ENCODE data around the gene SHISA7.

DNA sequence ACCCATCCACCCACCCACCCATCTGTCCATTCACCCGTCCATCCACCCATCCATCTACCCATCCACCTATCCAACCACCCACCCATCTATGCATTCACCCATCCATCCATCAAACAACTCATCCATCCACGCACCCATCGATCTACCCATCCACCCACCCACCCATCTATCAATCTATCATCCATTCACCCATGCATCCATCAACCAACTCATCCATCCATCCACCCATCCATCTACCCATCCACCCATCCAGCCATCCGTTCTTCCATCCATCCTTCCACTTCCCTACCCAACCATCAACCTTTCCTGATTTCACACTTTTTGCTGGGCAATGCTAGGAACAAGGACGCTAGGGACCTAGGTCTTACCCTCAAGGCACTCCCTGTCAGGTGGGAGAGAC is 61.1 kb downstream of the SHISA7 start:
- TF ChIP-seq, protein P1, sequence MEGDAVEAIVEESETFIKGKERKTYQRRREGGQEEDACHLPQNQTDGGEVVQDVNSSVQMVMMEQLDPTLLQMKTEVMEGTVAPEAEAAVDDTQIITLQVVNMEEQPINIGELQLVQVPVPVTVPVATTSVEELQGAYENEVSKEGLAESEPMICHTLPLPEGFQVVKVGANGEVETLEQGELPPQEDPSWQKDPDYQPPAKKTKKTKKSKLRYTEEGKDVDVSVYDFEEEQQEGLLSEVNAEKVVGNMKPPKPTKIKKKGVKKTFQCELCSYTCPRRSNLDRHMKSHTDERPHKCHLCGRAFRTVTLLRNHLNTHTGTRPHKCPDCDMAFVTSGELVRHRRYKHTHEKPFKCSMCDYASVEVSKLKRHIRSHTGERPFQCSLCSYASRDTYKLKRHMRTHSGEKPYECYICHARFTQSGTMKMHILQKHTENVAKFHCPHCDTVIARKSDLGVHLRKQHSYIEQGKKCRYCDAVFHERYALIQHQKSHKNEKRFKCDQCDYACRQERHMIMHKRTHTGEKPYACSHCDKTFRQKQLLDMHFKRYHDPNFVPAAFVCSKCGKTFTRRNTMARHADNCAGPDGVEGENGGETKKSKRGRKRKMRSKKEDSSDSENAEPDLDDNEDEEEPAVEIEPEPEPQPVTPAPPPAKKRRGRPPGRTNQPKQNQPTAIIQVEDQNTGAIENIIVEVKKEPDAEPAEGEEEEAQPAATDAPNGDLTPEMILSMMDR (IDR thresholded peaks at IDR 0.05) = no peak
- TF ChIP-seq EZH2phosphoT487 (IDR thresholded peaks at IDR 0.05) = no peak
